Posterior cingulate gyrus (tissue), 11 donors: ENCODE results near the gene SLC41A1.
"Not testable (repeated sequence)": the region's sequence is repeated elsewhere in the genome, so short reads cannot be mapped to it uniquely, and the experiment has no call there.

Source experiments
- DNase-seq, 10 donors: peaks; one replicate each; pipeline versions ENCODE4 v3.0.0 to v3.0.0-alpha.2; 2020 to 2021; ENCODE audit warnings: mixed read lengths in 3 of 10
- intact Hi-C: fragments of 100-400 bp; cut with DNase I; formaldehyde crosslinking; loops from one replicate; pipeline ENCODE4 v1.15.1; 2023

SLC41A1 gene

GRCh38 chr1:205812878-205813754, at the start of gene SLC41A1:
Gene SLC41A1 (minus strand): TSS chr1:205813198. CDS start chr1:205810441, 2,757 bp downstream.
- intact Hi-C loops, result no loop called here

DNA sequence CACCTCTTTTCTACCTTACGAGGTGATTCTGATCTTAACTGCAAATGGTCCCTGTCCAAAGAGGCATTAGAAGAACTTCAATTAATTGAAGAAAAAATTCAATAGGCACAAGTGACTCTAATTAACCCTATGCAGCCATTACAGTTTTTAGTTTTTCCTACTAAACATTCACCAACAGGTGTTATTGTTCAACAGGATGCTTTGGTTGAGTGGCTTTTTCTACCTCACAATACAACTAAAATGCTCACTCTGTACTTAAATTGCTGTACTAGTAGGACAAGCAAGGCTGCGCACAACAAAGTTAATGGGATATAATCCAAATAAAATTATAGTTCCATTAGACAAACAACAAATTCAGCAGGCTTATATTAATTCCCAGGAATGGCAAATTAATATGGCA, 48.5 kb upstream of the SLC41A1 start:
- intact Hi-C loops, result no loop called here
- DNase-seq, result no peak

More at GRCh38 chr1:205812878-205813754, at the start of gene SLC41A1:
- DNase-seq, result peak; percentile 93 to 99 (median 96)

- DNase-seq, result no peak
- intact Hi-C loops, result no loop called here
Observed at GRCh38 chr1:205858141-205858961, 45.4 kb upstream of the SLC41A1 start.

GRCh38 chr1:205857501-205857900, 44.5 kb upstream of the SLC41A1 start:
- intact Hi-C loops, result not testable (repeated sequence)

GRCh38 chr1:205856433-205856832, 43.4 kb upstream of the SLC41A1 start:
- intact Hi-C loops, result no loop called here

More at GRCh38 chr1:205857501-205857900, 44.5 kb upstream of the SLC41A1 start:
- DNase-seq, result not testable (repeated sequence)

GRCh38 chr1:205852969-205853368, 40.0 kb upstream of the SLC41A1 start:
- DNase-seq, result no peak
- intact Hi-C loops, result no loop called here

More at GRCh38 chr1:205856433-205856832, 43.4 kb upstream of the SLC41A1 start:
- DNase-seq, result no peak

- intact Hi-C loops, result no loop called here
- no peak for DNase-seq
Observed at GRCh38 chr1:205851993-205852392, 39.0 kb upstream of the SLC41A1 start.

- DNase-seq, result peak in 9 of 10 donors; percentile 28 to 94 (median 53)
- intact Hi-C loops, result no loop called here
Observed at GRCh38 chr1:205849619-205850355, 36.8 kb upstream of the SLC41A1 start, which contains the start of gene PM20D1. Gene PM20D1 (minus strand): TSS chr1:205850132. CDS start chr1:205850072, 60 bp downstream.

GRCh38 chr1:205843036-205843859, 30.2 kb upstream of the SLC41A1 start:
- DNase-seq, result no peak
- intact Hi-C loops, result loop anchor here (5.0 kb wide), 1 partner anchor 51 kb away; no protein-coding TSS in a partner anchor

- intact Hi-C loops, result loop anchor here (5.0 kb wide), 1 partner anchor 50 kb away; no protein-coding TSS in a partner anchor
- DNase-seq, result no peak
Observed at GRCh38 chr1:205842229-205842628, 29.2 kb upstream of the SLC41A1 start.

GRCh38 chr1:205840146-205840923, 27.3 kb upstream of the SLC41A1 start:
- DNase-seq, result no peak
- intact Hi-C loops, result loop anchor here (5.0 kb wide), 1 partner anchor 48 kb away; no protein-coding TSS in a partner anchor

GRCh38 chr1:205837382-205837970, 24.5 kb upstream of the SLC41A1 start:
- intact Hi-C loops, result no loop called here
- peak in 4 of 10 donors; percentile 16 to 82 (median 65) for DNase-seq

- intact Hi-C loops, result no loop called here
- DNase-seq, result no peak
Observed at GRCh38 chr1:205834751-205835150, 21.8 kb upstream of the SLC41A1 start.

- DNase-seq, result no peak
- intact Hi-C loops, result no loop called here
Observed at GRCh38 chr1:205832326-205832751, 19.3 kb upstream of the SLC41A1 start.

GRCh38 chr1:205827623-205828022, 14.6 kb upstream of the SLC41A1 start:
- no peak for DNase-seq
- intact Hi-C loops, result no loop called here

- no peak for DNase-seq
- intact Hi-C loops, result no loop called here
Observed at GRCh38 chr1:205826995-205827394, 14.0 kb upstream of the SLC41A1 start.

DNA sequence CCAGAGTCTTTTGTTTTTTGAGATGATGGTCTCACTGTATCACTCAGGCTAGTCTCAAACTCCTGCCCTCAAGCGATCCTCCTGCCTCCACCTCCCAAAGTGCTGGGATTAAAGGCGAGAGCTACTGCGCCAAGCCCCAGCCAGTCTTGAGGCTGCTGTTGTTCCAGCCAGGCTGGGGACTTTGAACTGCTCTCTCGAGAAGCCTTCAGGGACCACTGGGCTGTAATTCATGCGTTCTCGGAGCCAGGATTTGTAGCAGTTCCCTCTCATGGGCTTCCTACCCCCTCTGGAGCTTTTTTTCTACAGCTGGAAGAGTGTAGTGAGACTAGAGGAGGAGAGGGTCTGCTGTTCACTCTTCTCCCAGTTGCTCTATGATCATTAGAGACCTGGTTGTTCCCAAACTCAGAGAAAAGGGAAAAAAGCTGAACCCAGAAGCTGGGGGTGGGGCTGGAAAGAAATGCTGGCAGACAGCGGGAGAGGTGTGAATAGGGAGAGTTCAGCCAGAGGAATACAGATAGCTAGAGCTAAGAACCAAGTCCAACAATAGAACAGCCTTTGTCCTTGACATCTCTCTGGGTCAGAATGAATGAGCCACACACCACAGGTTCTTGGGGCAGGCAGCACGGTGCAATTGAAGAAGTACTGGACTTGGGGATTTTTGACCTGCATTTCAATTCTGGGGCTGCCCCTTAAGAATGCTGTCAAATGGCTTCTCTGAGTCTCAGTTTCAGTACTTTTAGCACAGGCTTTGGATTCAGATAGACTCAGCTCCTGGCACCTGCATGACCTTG, 13.2 kb upstream of the SLC41A1 start:
- intact Hi-C loops, result no loop called here

More for the DNA sequence above, 13.2 kb upstream of the SLC41A1 start:
- no peak for DNase-seq
